Smooth muscle cell (in vitro differentiated cells): Measurements from ENCODE around the gene NXF1. TPM values are rescaled to one million over a fixed set of nuclear protein-coding genes. Genes with fewer than 3 reads are reported as not detected.
A peak's percentile ranks its signal among the peaks of the same experiment; 100 is the strongest.
"Not testable (repeated sequence)": the region's sequence is repeated elsewhere in the genome, so short reads cannot be mapped to it uniquely, and the experiment has no call there.

ENCODE experiments used
- DNase-seq: peaks from one replicate; lab custom pipeline; 2025; ENCODE audit not compliant: unreplicated experiment; lab: John Stamatoyannopoulos, UW
- H2AFZ ChIP-seq: fragments of 200-600 bp; sonication (generic); 2 replicates; pipeline ENCODE4 v1.6.0; 2016; ENCODE audit warnings: antibody characterized with exemption, low read depth, mild to moderate bottlenecking
- H3F3A ChIP-seq: fragments of 200-600 bp; sonication (generic); 2 replicates; pipeline ENCODE4 v1.6.0; 2017; ENCODE audit warnings: antibody characterized with exemption, low read depth
- H3K27ac ChIP-seq: fragments of 200-600 bp; sonication (generic); 2 replicates; pipeline ENCODE4 v1.5.1; 2016; ENCODE audit warnings: low read depth, mild to moderate bottlenecking
- H3K27me3 ChIP-seq: fragments of 200-600 bp; sonication (generic); 2 replicates; pipeline ENCODE4 v1.6.1; 2016; ENCODE audit warnings: low read depth, mild to moderate bottlenecking
- H3K36me3 ChIP-seq: fragments of 200-600 bp; sonication (generic); 2 replicates; pipeline ENCODE4 v1.5.1; 2016; ENCODE audit warnings: low read depth
- H3K4me1 ChIP-seq: fragments of 200-600 bp; sonication (generic); 2 replicates; pipeline ENCODE4 v1.5.1; 2016; ENCODE audit warnings: low read depth
- H3K4me2 ChIP-seq: fragments of 200-600 bp; sonication (generic); 2 replicates; pipeline ENCODE4 v1.6.0; 2016; ENCODE audit warnings: mild to moderate bottlenecking
- H3K4me3 ChIP-seq: fragments of 200-600 bp; sonication (generic); 2 replicates; pipeline ENCODE4 v1.5.1; 2016; ENCODE audit warnings: mild to moderate bottlenecking
- H3K79me2 ChIP-seq: fragments of 200-600 bp; sonication (generic); 2 replicates; pipeline ENCODE4 v1.6.0; 2016; ENCODE audit warnings: low read depth, mild to moderate bottlenecking
- H3K9ac ChIP-seq: fragments of 200-600 bp; sonication (generic); 2 replicates; pipeline ENCODE4 v1.6.0; 2016; ENCODE audit warnings: low read depth
- H3K9me3 ChIP-seq: fragments of 200-600 bp; sonication (generic); replicated peaks from 2 replicates; pipeline ENCODE4 v1.5.1; 2016; ENCODE audit warnings: low read depth
- H4K20me1 ChIP-seq: fragments of 200-600 bp; sonication (generic); 2 replicates; pipeline ENCODE4 v1.6.0; 2016; ENCODE audit warnings: low read depth
- CTCF ChIP-seq: fragments of 200-600 bp; sonication (generic); IDR thresholded peaks from 2 replicates; pipeline ENCODE4 v1.5.1; 2017; ENCODE audit warnings: borderline replicate concordance, mild to moderate bottlenecking, antibody characterized with exemption; ENCODE audit not compliant: insufficient read depth, poor library complexity, severe bottlenecking
- WGBS: methylation state at CpG from one replicate; pipeline ENCODE4 v1.1.7; 2016; ENCODE audit warnings: low lambda C conversion rate; 5-methylcytosine and 5-hydroxymethylcytosine counted together
- polyA plus RNA-seq: library from polyadenylated mRNA; unstranded; fragments of >200 nt; fragmentation: Nextera tagmentation; extraction: Ambion mirVana; gene quantifications from 2 replicates; pipeline ENCODE4 v1.2.1, GENCODE V29; 2016
- total RNA-seq: library from RNA; depleted of rRNA; stranded (reverse); fragments of >200 nt; gene quantifications from 2 replicates; pipeline ENCODE4 v1.2.3, GENCODE V29; 2014

NXF1 gene
- total and polyA plus RNA-seq, 2 experiments from 2014 or later = 33.4 to 46.5 TPM

GRCh38 chr11:62831520-62832335 lies 26.5 kb upstream of the NXF1 start, which contains the start of gene STX5:
Gene STX5, minus strand, starts transcription at chr11:62832051. Its CDS starts 808 bp downstream, at chr11:62831243.
- Histone ChIP-seq H3K4me1 (peaks cover 8% of the 10 kb centered on the region), H3F3A (no peaks in the 10 kb centered on the region), H3K79me2 (peaks cover 72% of the 10 kb centered on the region), H4K20me1 (peaks cover 48% of the 10 kb centered on the region), H3K36me3 (peaks cover 5% of the 10 kb centered on the region), H3K4me3 (peak within 1 kb of the TSS; percentile 100), H3K27me3 (no peaks in the 10 kb centered on the region), H3K4me2 (peak within 1 kb of the TSS; percentile 99), H2AFZ (no peak within 1 kb of the TSS), H3K9ac (peak within 1 kb of the TSS; percentile 99), H3K9me3 (no peaks in the 10 kb centered on the region), H3K27ac (peak within 1 kb of the TSS; percentile 98)
- no peak for TF ChIP-seq CTCF
- peak; percentile 98 for DNase-seq
- 2% methylated on average over 63 of the region's 65 CpGs for WGBS

GRCh38 chr11:62830904-62831519 lies 25.8 kb upstream of the NXF1 start:
- Histone ChIP-seq H3K36me3 (peaks cover 5% of the 10 kb centered on the region), H3K9ac (peak overlapping the region; percentile 99), H3K27ac (peak overlapping the region; percentile 98), H3K27me3 (no peaks in the 10 kb centered on the region), H3K4me3 (peak overlapping the region; percentile 100), H3K9me3 (no peaks in the 10 kb centered on the region), H3K4me1 (peaks cover 8% of the 10 kb centered on the region), H2AFZ (no peak overlapping the region), H3K79me2 (peaks cover 77% of the 10 kb centered on the region), H3K4me2 (peak overlapping the region; percentile 99), H4K20me1 (peaks cover 54% of the 10 kb centered on the region), H3F3A (no peaks in the 10 kb centered on the region)
- 3% methylated on average over 31 of the region's 33 CpGs for WGBS
- DNase-seq = no peak
- no peak for TF ChIP-seq CTCF

GRCh38 chr11:62828130-62828529 lies 22.9 kb upstream of the NXF1 start:
- H3K79me2 ChIP-seq = peaks cover 66% of the 10 kb centered on the region

GRCh38 chr11:62823677-62824076 lies 18.4 kb upstream of the NXF1 start:
- no peak for TF ChIP-seq CTCF
- Histone ChIP-seq H3K4me1 (no peaks in the 10 kb centered on the region), H3K9ac (no peak overlapping the region), H3K27me3 (no peaks in the 10 kb centered on the region), H2AFZ (no peak overlapping the region), H3K4me2 (no peak overlapping the region), H3K9me3 (no peaks in the 10 kb centered on the region), H3K27ac (no peak overlapping the region), H3F3A (no peaks in the 10 kb centered on the region), H3K36me3 (peaks cover 29% of the 10 kb centered on the region), H3K79me2 (peaks cover 31% of the 10 kb centered on the region), H4K20me1 (peaks cover 36% of the 10 kb centered on the region), H3K4me3 (no peak overlapping the region)
- WGBS = 100% methylated on average over 3 of the region's 3 CpGs
- no peak for DNase-seq

More at GRCh38 chr11:62828130-62828529, 22.9 kb upstream of the NXF1 start:
- H3K9ac ChIP-seq, DNase-seq, H3K4me1 ChIP-seq, H2AFZ ChIP-seq, H3K27me3 ChIP-seq, H3K9me3 ChIP-seq, H3F3A ChIP-seq, H3K4me2 ChIP-seq, H3K27ac ChIP-seq, H3K4me3 ChIP-seq: not testable (repeated sequence)
- Histone ChIP-seq H4K20me1 (peaks cover 64% of the 10 kb centered on the region), H3K36me3 (peaks cover 19% of the 10 kb centered on the region)
- WGBS = 99% methylated on average over 8 of the region's 8 CpGs
